Brain microvascular endothelial cell (primary cell): ENCODE results near the gene CLASP2.

Experiments
- DNase-seq: peaks from one replicate; pipeline ENCODE4 v3.0.0-alpha.2; 2020
- H3K27ac ChIP-seq: fragments of 250-450 bp; sonication (Bioruptor Pico); 2 replicates; pipeline ENCODE4 v1.5.1; 2020; ENCODE audit warnings: mild to moderate bottlenecking, moderate library complexity
- H3K27me3 ChIP-seq: fragments of 250-450 bp; sonication (Bioruptor Pico); replicated peaks from 2 replicates; pipeline ENCODE4 v1.5.1; 2020; ENCODE audit warnings: mild to moderate bottlenecking
- H3K36me3 ChIP-seq: fragments of 250-450 bp; sonication (Bioruptor Pico); replicated peaks from 2 replicates; pipeline ENCODE4 v1.5.1; 2020; ENCODE audit warnings: mild to moderate bottlenecking
- H3K4me3 ChIP-seq: 2 replicates; pipeline ENCODE4 v1.5.1; 2011; ENCODE audit warnings: low read depth, mild to moderate bottlenecking, control low read depth, low read length, moderate library complexity
- CTCF ChIP-seq: IDR thresholded peaks from 2 replicates; pipeline ENCODE4 v1.5.1; 2011; ENCODE audit warnings: low read depth, mild to moderate bottlenecking, moderate library complexity, low read length, control low read depth, inconsistent platforms; ENCODE audit errors: missing control alignments
- in situ Hi-C: cut with HindIII; loops from 2 replicates; pipeline ENCODE4 v1.10.0; 2017; ENCODE audit warnings: low sequenced_read_pairs, low pct_ligation_motif_present

The CLASP2 gene

DNA sequence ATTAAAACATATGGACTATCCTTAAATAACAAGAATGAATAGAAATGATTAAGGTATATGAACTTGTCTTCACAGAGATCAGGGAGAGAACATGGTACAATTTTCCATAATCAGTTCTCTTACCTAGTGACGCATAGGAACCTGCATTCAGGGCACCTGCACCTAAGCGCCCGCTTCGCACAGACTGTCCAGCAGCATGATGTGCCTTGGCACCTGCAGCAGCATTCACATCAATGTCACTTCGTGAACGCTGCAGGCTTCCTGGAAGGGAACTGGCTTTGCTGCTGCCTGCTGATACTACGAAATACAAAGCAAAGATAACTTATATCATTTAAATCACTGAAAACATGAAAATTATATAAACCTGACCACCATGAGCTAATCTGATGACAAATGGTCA lies 115.2 kb downstream of the CLASP2 start:
- TF ChIP-seq CTCF, result no peak
- Histone ChIP-seq H3K27me3 (no peaks in the 10 kb centered on the region), H3K36me3 (peaks cover 4% of the 10 kb centered on the region), H3K4me3 (no peak overlapping the region), H3K27ac (no peak overlapping the region)
- DNase-seq, result no peak
- in situ Hi-C loops, result no loop called here

- no peaks in the 10 kb centered on the region for H3K36me3 ChIP-seq
- no peak for DNase-seq
- no peak overlapping the region for H3K27ac ChIP-seq
- no peak overlapping the region for H3K4me3 ChIP-seq
- H3K27me3 ChIP-seq, result no peaks in the 10 kb centered on the region
- in situ Hi-C loops, result no loop called here
- no peak for TF ChIP-seq CTCF
Measured at GRCh38 chr3:33597257-33597689, 120.8 kb downstream of the CLASP2 start.

DNA sequence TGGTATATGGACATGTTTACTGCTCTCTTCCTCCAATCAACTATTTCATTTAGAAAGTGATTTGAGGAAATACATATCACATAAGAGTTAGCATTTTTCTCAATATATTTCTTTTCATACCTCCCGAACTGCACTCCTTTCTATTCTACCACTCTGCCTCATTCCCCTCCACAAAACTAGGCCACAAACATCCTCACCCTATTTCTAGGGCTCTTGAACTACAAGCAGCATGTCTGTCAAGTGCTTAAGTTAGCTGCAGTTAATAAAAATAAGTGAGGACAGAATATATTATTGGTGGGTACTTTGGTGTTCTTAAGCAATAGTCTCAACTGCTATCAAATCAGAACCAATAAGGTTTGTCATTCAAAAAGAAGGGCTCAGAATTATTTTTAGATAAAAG lies 125.1 kb downstream of the CLASP2 start:
- Histone ChIP-seq H3K36me3 (no peaks in the 10 kb centered on the region), H3K4me3 (no peak overlapping the region), H3K27me3 (no peaks in the 10 kb centered on the region), H3K27ac (no peak overlapping the region)
- in situ Hi-C loops, result no loop called here
- DNase-seq, result no peak
- TF ChIP-seq CTCF, result no peak

DNA sequence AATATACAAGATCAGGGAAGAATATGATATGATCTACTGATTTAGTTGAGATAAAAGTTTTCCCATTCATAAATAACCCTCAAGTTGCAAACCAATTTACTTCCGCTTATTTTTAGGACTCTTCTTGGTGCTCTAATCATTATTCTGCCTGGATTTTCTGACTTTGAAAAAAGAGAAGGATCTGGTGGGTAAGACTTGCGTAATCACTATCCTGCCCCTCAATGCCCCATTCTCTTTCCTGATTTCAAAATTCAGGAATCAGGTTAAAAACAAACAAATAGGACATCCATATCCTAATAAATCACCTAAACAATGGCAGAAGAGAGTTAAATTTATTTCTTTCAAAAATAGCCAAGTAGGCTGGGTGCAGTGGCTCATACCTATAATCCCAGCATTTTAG lies 127.5 kb downstream of the CLASP2 start:
- TF ChIP-seq CTCF, result no peak
- in situ Hi-C loops, result no loop called here

GRCh38 chr3:33586402-33586801 lies 131.7 kb downstream of the CLASP2 start:
- Histone ChIP-seq H3K36me3 (no peaks in the 10 kb centered on the region), H3K27ac (no peak overlapping the region), H3K4me3 (no peak overlapping the region), H3K27me3 (no peaks in the 10 kb centered on the region)
- in situ Hi-C loops, result no loop called here
- TF ChIP-seq CTCF, result no peak
- DNase-seq, result no peak

More for the DNA sequence above, 127.5 kb downstream of the CLASP2 start:
- Histone ChIP-seq H3K27ac (no peak overlapping the region), H3K27me3 (no peaks in the 10 kb centered on the region), H3K4me3 (no peak overlapping the region), H3K36me3 (no peaks in the 10 kb centered on the region)
- no peak for DNase-seq

DNA sequence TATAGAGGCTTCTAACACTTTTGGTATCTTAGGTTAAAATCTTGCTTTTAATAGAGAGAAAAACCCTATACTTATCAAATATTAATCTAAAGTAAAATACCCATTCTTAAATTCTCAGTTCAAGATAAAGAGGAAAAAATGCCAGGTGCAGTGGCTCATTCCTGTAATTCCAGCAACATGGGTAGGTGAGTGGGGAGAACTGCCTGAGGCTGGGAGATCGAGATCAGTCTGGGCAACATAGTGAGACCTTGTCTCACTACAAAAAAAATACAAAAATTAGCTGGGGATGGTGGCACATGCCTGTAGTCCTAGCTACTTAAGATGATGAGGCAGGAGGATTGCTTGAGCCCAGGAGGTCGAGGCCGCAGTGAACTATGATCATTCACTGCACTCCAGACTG lies 135.8 kb downstream of the CLASP2 start:
- H3K4me3 ChIP-seq, result no peak overlapping the region
- H3K27me3 ChIP-seq, result no peaks in the 10 kb centered on the region
- no peak overlapping the region for H3K27ac ChIP-seq
- TF ChIP-seq CTCF, result no peak
- in situ Hi-C loops, result no loop called here
- H3K36me3 ChIP-seq, result no peaks in the 10 kb centered on the region
- no peak for DNase-seq
